Measurements from ENCODE around the gene IL10.
"Not testable (repeated sequence)": the region's sequence is repeated elsewhere in the genome, so short reads cannot be mapped to it uniquely, and the experiment has no call there.

Gene IL10

GRCh38 chr1:206762741-206763364 lies 9.4 kb downstream of the IL10 start:
- DNase-seq: not testable (repeated sequence)

GRCh38 chr1:206761159-206761768 lies 11.0 kb downstream of the IL10 start:
- no peak for DNase-seq

- no peak for DNase-seq
These were observed 11.7 kb downstream of the IL10 start for GRCh38 chr1:206760590-206760989.

GRCh38 chr1:206757524-206758266 lies 14.6 kb downstream of the IL10 start:
- no peak for DNase-seq

- DNase-seq: no peak
These were observed 18.3 kb downstream of the IL10 start for GRCh38 chr1:206754011-206754410.

GRCh38 chr1:206753141-206753540 lies 19.2 kb downstream of the IL10 start:
- no peak for DNase-seq

GRCh38 chr1:206752481-206752880 lies 19.8 kb downstream of the IL10 start:
- DNase-seq: no peak

GRCh38 chr1:206751891-206752290 lies 20.4 kb downstream of the IL10 start:
- DNase-seq: no peak

- no peak for DNase-seq
These were observed 23.8 kb downstream of the IL10 start for GRCh38 chr1:206748348-206749030.

GRCh38 chr1:206745301-206745700 lies 27.0 kb downstream of the IL10 start:
- DNase-seq: no peak

GRCh38 chr1:206744683-206745082 lies 27.6 kb downstream of the IL10 start:
- DNase-seq: no peak

- no peak for DNase-seq
These were observed 29.4 kb downstream of the IL10 start for GRCh38 chr1:206742719-206743383.

- DNase-seq: no peak
These were observed 31.1 kb downstream of the IL10 start for GRCh38 chr1:206741142-206741701.

GRCh38 chr1:206739411-206740076 lies 32.8 kb downstream of the IL10 start:
- DNase-seq: peak; percentile 85

GRCh38 chr1:206738370-206739366 lies 33.6 kb downstream of the IL10 start:
- DNase-seq: no peak

- no peak for DNase-seq
These were observed 34.5 kb downstream of the IL10 start for GRCh38 chr1:206737729-206738201.

- DNase-seq: no peak
These were observed 35.2 kb downstream of the IL10 start for GRCh38 chr1:206736878-206737728.

GRCh38 chr1:206735553-206736031 lies 36.7 kb downstream of the IL10 start:
- DNase-seq: no peak

GRCh38 chr1:206734499-206735142 lies 37.7 kb downstream of the IL10 start:
- DNase-seq: no peak

Data from NCI-H1048 (cell line).